ENCODE measurements around the gene DYSF. TPM values are rescaled to one million over a fixed set of nuclear protein-coding genes. Genes with fewer than 3 reads are reported as not detected.

Gene DYSF
- total RNA-seq, 3 donors from 2014 or later: 2.0 to 19.4 (median 6.8) TPM

DNA sequence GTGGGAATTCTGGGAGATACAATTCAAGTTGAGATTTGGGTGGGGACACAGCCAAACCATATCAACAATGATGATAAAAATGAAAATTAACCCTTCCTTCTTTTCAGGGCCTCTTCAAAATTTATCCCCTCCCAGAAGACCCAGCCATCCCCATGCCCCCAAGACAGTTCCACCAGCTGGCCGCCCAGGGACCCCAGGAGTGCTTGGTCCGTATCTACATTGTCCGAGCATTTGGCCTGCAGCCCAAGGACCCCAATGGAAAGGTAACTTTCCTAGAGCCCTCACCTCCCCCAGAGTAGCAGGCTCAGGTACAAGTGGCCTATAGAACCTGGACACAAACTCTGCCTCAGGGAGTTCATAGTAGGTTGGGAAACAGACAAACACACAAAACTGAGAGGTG is 205.4 kb downstream of the DYSF start:
- Histone ChIP-seq H3K4me3 (no peak overlapping the region), H3K9me3 (peaks cover 12% of the 10 kb centered on the region), H3K4me1 (ENCODE audit: low read depth) (no peaks in the 10 kb centered on the region), H3K36me3 (ENCODE audit: low read depth) (no peaks in the 10 kb centered on the region)
- TF ChIP-seq, protein P1, sequence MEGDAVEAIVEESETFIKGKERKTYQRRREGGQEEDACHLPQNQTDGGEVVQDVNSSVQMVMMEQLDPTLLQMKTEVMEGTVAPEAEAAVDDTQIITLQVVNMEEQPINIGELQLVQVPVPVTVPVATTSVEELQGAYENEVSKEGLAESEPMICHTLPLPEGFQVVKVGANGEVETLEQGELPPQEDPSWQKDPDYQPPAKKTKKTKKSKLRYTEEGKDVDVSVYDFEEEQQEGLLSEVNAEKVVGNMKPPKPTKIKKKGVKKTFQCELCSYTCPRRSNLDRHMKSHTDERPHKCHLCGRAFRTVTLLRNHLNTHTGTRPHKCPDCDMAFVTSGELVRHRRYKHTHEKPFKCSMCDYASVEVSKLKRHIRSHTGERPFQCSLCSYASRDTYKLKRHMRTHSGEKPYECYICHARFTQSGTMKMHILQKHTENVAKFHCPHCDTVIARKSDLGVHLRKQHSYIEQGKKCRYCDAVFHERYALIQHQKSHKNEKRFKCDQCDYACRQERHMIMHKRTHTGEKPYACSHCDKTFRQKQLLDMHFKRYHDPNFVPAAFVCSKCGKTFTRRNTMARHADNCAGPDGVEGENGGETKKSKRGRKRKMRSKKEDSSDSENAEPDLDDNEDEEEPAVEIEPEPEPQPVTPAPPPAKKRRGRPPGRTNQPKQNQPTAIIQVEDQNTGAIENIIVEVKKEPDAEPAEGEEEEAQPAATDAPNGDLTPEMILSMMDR (IDR thresholded peaks at IDR 0.05): no peak
- intact Hi-C loops (cut with DNase I, micrococcal nuclease): no loop called here
- ATAC-seq: no peak
- DNase-seq: no peak

DNA sequence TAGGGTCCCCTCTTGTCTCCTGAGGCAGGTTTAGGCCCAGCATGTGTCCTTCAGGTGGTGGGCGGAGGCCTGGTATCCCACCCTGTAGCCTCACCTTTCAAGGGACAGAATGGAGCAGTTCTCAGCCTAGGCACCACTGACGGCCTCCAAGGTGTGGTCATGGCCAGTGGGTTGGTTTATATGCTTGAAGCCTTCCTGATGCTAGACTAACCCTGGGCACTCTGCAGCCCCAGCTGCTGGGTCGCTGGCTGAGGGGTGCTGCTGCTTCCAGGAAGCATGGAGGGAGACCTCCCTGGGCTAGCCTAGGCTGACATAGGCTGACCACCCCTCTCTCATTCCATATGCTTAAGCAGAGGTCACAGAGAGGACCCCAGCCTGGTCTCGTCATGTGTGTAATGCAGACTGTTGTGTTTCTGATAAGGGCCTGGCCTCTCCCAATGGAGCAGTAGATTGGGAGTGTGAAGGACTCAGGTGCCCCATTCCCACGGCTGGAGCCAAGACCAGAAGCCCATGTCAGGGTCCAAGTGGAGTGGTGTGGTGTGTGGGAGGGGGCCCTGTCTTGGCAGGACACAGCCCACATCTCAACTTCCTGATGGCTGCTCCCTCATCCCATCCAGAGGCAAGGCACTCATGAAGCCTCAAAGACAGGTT is 206.6 kb downstream of the DYSF start:
- no peak for ATAC-seq

DNA sequence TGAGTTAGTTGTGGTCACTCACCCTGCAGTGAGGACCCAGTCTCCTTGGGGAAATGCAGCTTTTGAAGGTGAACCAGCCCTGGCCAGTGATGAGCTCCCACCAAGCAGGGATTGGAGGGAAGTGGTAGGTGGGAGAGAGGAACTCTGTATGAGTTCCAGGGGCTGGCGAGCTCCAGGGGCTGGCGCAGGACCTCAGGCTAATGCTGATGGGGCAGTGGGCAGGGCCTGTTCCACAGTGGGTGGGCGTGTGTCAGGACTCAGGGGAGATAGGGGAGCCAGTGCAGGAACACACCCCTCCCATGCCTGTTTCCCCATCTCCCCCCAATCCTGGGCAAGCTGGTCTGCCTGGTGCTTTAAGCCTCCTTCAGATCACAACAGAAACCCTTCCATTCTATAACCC is 208.4 kb downstream of the DYSF start:
- Histone ChIP-seq H3K4me1 (ENCODE audit: low read depth) (no peaks in the 10 kb centered on the region), H3K9me3 (peaks cover 12% of the 10 kb centered on the region), H3K4me3 (no peak overlapping the region), H3K36me3 (ENCODE audit: low read depth) (no peaks in the 10 kb centered on the region)
- DNase-seq (no peak), ATAC-seq (no peak)
- TF ChIP-seq, protein P1 (IDR thresholded peaks at IDR 0.05): no peak
- intact Hi-C loops (cut with DNase I, micrococcal nuclease): no loop called here

More for the DNA sequence above, 206.6 kb downstream of the DYSF start:
- no peak overlapping the region for H3K4me3 ChIP-seq
- peaks cover 12% of the 10 kb centered on the region for H3K9me3 ChIP-seq
- DNase-seq: no peak
- intact Hi-C loops (cut with DNase I, micrococcal nuclease): no loop called here
- H3K36me3 ChIP-seq (ENCODE audit: low read depth): no peaks in the 10 kb centered on the region
- TF ChIP-seq, protein P1 (IDR thresholded peaks at IDR 0.05): no peak
- H3K4me1 ChIP-seq (ENCODE audit: low read depth): no peaks in the 10 kb centered on the region

DNA sequence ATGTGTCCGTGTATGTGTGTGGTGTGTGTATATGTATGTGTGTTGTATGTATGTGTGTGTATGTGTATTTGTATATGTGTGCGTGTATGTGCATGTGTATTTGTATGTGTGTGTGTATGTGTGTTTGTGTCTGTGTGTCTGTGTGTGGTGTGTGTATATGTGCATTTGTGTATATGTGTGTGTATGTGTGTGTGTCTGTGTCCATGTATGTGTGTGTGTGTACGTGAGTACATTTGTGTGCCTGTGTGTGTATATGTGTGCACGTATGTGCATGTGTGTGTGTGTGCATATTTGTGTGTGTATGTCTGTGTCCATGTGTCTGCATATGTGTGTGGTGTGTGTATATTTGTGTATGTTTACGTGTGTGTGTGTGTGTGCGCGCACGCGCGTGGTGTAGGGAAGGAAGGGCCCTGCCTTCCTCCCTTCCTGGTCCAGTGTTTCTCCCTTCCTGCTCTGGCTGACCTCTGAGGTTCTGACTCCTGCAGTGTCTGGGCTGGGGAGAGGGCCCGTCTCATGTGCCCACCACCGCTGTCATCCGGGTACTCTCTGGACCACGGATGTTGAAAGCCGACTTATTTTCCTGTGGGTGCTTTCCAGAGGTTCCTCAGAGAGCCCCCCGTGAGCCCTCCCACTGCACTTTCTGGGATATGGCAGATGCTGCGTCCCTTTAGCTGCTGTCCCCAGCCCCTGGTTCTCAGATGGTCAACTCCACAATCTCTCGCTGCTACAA is 209.5 kb downstream of the DYSF start:
- no peaks in the 10 kb centered on the region for H3K4me1 ChIP-seq (ENCODE audit: low read depth)
- TF ChIP-seq, protein P1 (IDR thresholded peaks at IDR 0.05): no peak
- no peak overlapping the region for H3K4me3 ChIP-seq
- ATAC-seq (no peak), DNase-seq (no peak)
- H3K9me3 ChIP-seq: peaks cover 9% of the 10 kb centered on the region
- no peaks in the 10 kb centered on the region for H3K36me3 ChIP-seq (ENCODE audit: low read depth)
- intact Hi-C loops (cut with DNase I, micrococcal nuclease): no loop called here

DNA sequence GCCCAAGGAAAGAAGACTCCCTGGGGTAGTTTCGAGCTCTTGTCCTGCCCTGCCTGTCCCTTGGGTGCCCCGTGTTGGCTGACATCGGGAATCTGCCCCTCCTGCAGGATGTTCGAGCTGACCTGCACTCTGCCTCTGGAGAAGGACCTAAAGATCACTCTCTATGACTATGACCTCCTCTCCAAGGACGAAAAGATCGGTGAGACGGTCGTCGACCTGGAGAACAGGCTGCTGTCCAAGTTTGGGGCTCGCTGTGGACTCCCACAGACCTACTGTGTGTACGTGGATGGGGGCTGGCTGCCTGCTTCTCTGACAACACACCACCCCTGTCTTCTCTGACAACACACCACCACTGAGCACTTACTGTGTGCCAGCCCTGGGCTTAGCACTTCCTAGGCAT is 210.8 kb downstream of the DYSF start:
- intact Hi-C loops (cut with DNase I, micrococcal nuclease): no loop called here
- no peaks in the 10 kb centered on the region for H3K36me3 ChIP-seq (ENCODE audit: low read depth)
- no peak for ATAC-seq
- H3K4me1 ChIP-seq (ENCODE audit: low read depth): no peaks in the 10 kb centered on the region
- no peaks in the 10 kb centered on the region for H3K9me3 ChIP-seq
- no peak for DNase-seq
- H3K4me3 ChIP-seq: no peak overlapping the region
- TF ChIP-seq, protein P1 (IDR thresholded peaks at IDR 0.05): no peak

All from mucosa of descending colon (tissue), 3 donors.